ENCODE results near the gene FAM9C.

GRCh38 chrX:13051529-13052172 lies 7.2 kb upstream of the FAM9C start:
- TF ChIP-seq, protein P1, sequence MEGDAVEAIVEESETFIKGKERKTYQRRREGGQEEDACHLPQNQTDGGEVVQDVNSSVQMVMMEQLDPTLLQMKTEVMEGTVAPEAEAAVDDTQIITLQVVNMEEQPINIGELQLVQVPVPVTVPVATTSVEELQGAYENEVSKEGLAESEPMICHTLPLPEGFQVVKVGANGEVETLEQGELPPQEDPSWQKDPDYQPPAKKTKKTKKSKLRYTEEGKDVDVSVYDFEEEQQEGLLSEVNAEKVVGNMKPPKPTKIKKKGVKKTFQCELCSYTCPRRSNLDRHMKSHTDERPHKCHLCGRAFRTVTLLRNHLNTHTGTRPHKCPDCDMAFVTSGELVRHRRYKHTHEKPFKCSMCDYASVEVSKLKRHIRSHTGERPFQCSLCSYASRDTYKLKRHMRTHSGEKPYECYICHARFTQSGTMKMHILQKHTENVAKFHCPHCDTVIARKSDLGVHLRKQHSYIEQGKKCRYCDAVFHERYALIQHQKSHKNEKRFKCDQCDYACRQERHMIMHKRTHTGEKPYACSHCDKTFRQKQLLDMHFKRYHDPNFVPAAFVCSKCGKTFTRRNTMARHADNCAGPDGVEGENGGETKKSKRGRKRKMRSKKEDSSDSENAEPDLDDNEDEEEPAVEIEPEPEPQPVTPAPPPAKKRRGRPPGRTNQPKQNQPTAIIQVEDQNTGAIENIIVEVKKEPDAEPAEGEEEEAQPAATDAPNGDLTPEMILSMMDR (IDR thresholded peaks at IDR 0.05), result no peak
- no peak for TF ChIP-seq POLR2A (IDR thresholded peaks at IDR 0.05)
